Stimulated activated CD4-positive, alpha-beta T cell treated with anti-CD3 and anti-CD28 coated beads, Interleukin-4, amount 100 ng/mL, for 48 hours (primary cell): ENCODE results near the gene RSAD2.

Source experiments
- DNase-seq, 2 donors: peaks; one replicate each; pipeline ENCODE4 v3.0.0-alpha.2; 2020; ENCODE audit warnings: low read depth in 2 of 2

RSAD2 gene

DNA sequence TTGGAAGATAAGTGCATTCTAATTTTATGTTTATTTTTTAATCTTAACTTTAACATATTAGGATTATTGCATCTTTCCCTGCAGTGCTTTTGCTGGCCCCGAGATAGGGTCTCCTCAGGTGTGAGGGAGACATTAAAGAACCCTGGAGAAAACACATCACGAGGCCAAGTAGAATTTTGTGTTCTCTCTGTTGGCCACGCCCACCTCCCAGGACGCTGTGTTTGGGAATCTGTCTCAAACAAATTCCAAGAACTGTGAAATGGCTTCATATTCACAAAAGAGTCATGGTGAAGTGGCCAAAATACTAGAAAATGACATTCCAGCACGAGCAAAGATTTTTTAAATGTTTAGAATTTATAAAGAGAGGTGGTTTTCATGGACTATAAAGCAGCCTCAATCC, 67.0 kb downstream of the RSAD2 start:
- no peak for DNase-seq

DNA sequence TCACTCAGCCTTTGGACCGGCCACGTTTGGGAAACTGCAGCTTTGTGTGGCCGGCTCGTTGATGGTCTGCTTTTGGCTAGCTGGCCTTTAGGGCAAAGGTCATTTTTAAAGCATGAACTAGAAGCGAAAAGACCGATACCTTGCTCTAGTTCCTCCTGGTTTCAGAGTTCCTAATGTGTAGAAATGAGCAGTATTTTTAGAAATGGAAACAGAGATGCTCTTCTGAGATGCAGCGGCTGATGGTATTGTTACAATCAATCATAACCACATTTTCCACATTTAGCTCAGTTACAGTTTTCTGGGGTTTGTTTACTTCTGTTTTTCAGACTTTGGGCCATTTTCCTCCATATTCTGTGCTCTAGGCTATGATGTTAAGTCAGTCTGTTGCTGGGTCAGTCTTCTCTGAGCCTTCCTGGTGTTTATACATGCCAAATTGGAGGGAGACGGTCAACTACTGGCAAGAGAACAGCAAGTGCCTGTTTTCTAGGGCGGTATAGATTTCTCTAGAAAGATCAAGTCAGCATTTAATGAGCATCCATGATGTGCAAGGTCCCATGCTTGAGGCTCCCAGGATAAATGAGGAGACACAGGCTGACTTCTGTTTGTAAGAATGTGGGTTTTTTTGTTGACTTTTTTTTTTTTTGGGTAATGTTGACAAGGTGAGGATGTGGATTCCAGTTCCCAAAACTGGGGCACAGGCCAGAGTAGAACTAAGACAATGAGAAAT, 67.7 kb downstream of the RSAD2 start:
- DNase-seq, result no peak

GRCh38 chr2:6945821-6946220, 68.2 kb downstream of the RSAD2 start:
- no peak for DNase-seq

DNA sequence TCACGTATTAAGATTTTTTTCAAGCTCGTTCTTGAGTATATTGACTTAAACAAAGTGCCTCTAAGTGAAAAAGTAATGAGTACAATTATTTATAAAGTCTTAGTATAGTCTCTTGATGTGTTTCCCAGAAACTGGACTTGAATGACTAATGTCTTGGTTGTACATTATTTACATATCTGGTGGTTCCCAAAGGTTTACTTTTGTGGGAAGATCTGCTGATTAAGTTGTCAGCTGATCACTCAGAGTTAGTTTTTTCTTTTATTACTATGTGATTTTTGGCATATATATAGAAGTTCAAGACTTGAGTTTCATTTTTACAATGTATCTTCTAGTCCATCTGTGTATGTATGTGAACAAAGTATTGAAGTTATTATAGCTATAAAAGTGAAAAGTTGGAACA, 69.1 kb downstream of the RSAD2 start:
- DNase-seq, result no peak
